ENCODE results near the gene RARRES1. TPM values are rescaled to one million over a fixed set of nuclear protein-coding genes. Genes with fewer than 3 reads are reported as not detected.

RARRES1 gene
- total and polyA plus RNA-seq, 2 experiments from 2014 or later, result 1.2 to 1.7 TPM

- TF ChIP-seq EZH2 (IDR thresholded peaks at IDR 0.05; ENCODE audit: insufficient read depth, poor library complexity, severe bottlenecking), result no peak
- TF ChIP-seq EZH2phosphoT487 (IDR thresholded peaks at IDR 0.05; ENCODE audit: insufficient read depth, low read depth), result peak; percentile 95
- DNase-seq, result peak; percentile 99
- H3F3A ChIP-seq (ENCODE audit: insufficient read depth), result peaks cover 28% of the 10 kb centered on the region
- no peak overlapping the region for H3K9ac ChIP-seq
- 0 out of 2 replicates have a peak, but pooled peaks cover 6% of the 10 kb centered on the region for H3K36me3 ChIP-seq (ENCODE audit: low read depth)
- peaks cover 48% of the 10 kb centered on the region for H3K4me1 ChIP-seq (ENCODE audit: insufficient read depth)
- no peaks in the 10 kb centered on the region for H3K27me3 ChIP-seq (replicated peaks; ENCODE audit: insufficient read depth)
- H3K9me2 ChIP-seq (ENCODE audit: insufficient read depth), result no peaks in the 10 kb centered on the region
- no peak overlapping the region for H2AFZ ChIP-seq
- in situ Hi-C loops (cut with MboI), result no loop called here
- peak overlapping the region; percentile 84 for H3K27ac ChIP-seq
- no peak overlapping the region for H3K4me3 ChIP-seq
- peaks cover 9% of the 10 kb centered on the region for H3K79me2 ChIP-seq (ENCODE audit: insufficient read depth)
- no peaks in the 10 kb centered on the region for H4K20me1 ChIP-seq (ENCODE audit: insufficient read depth)
- peak overlapping the region; percentile 58 for H3K4me2 ChIP-seq (ENCODE audit: unreplicated experiment)
- no peaks in the 10 kb centered on the region for H3K9me3 ChIP-seq (ENCODE audit: low read depth)
- 0% methylated on average over 4 of the region's 4 CpGs for WGBS, 2 experiments (ENCODE audit: low coverage in 1 of 2, low lambda C conversion rate in 2 of 2, missing lambda C conversion rate in 2 of 2)
Observed at GRCh38 chr3:158709666-158710083, 22.6 kb downstream of the RARRES1 start.

- peak overlapping the region; percentile 77 for H3K27ac ChIP-seq
- 79 to 89% methylated on average over 1 of the region's 1 CpG for WGBS, 2 experiments (ENCODE audit: low coverage in 1 of 2, low lambda C conversion rate in 2 of 2, missing lambda C conversion rate in 2 of 2)
- peak overlapping the region; percentile 33 for H3K9ac ChIP-seq
- H3K9me2 ChIP-seq (ENCODE audit: insufficient read depth), result no peaks in the 10 kb centered on the region
- no peaks in the 10 kb centered on the region for H3K27me3 ChIP-seq (replicated peaks; ENCODE audit: insufficient read depth)
- TF ChIP-seq EZH2phosphoT487 (IDR thresholded peaks at IDR 0.05; ENCODE audit: insufficient read depth, low read depth), result no peak
- TF ChIP-seq EZH2 (IDR thresholded peaks at IDR 0.05; ENCODE audit: insufficient read depth, poor library complexity, severe bottlenecking), result no peak
- peak overlapping the region; percentile 76 for H3K4me2 ChIP-seq (ENCODE audit: unreplicated experiment)
- H2AFZ ChIP-seq, result no peak overlapping the region
- in situ Hi-C loops (cut with MboI), result no loop called here
- H3K36me3 ChIP-seq (ENCODE audit: low read depth), result 0 out of 2 replicates have a peak, but pooled peaks cover 6% of the 10 kb centered on the region
- peaks cover 12% of the 10 kb centered on the region for H3K79me2 ChIP-seq (ENCODE audit: insufficient read depth)
- no peaks in the 10 kb centered on the region for H3K9me3 ChIP-seq (ENCODE audit: low read depth)
- H3F3A ChIP-seq (ENCODE audit: insufficient read depth), result peaks cover 38% of the 10 kb centered on the region
- H3K4me3 ChIP-seq, result peak overlapping the region; percentile 26
- H4K20me1 ChIP-seq (ENCODE audit: insufficient read depth), result no peaks in the 10 kb centered on the region
- peaks cover 43% of the 10 kb centered on the region for H3K4me1 ChIP-seq (ENCODE audit: insufficient read depth)
- no peak for DNase-seq
Observed at GRCh38 chr3:158703566-158703965, 28.7 kb downstream of the RARRES1 start.

GRCh38 chr3:158702815-158703481, 29.3 kb downstream of the RARRES1 start:
- 1 to 7% methylated on average over 4 of the region's 4 CpGs for WGBS, 2 experiments (ENCODE audit: low coverage in 1 of 2, low lambda C conversion rate in 2 of 2, missing lambda C conversion rate in 2 of 2)
- peak; percentile 77 for DNase-seq
- H3F3A ChIP-seq (ENCODE audit: insufficient read depth), result peaks cover 37% of the 10 kb centered on the region
- peak overlapping the region; percentile 77 for H3K27ac ChIP-seq
- no peak for TF ChIP-seq EZH2phosphoT487 (IDR thresholded peaks at IDR 0.05; ENCODE audit: insufficient read depth, low read depth)
- TF ChIP-seq EZH2 (IDR thresholded peaks at IDR 0.05; ENCODE audit: insufficient read depth, poor library complexity, severe bottlenecking), result no peak
- no peaks in the 10 kb centered on the region for H3K9me2 ChIP-seq (ENCODE audit: insufficient read depth)
- in situ Hi-C loops (cut with MboI), result no loop called here
- H4K20me1 ChIP-seq (ENCODE audit: insufficient read depth), result no peaks in the 10 kb centered on the region
- peak overlapping the region; percentile 28; the same call in 1 of the 2 replicates for H2AFZ ChIP-seq
- peaks cover 12% of the 10 kb centered on the region for H3K79me2 ChIP-seq (ENCODE audit: insufficient read depth)
- peak overlapping the region; percentile 76 for H3K4me2 ChIP-seq (ENCODE audit: unreplicated experiment)
- peaks cover 43% of the 10 kb centered on the region for H3K4me1 ChIP-seq (ENCODE audit: insufficient read depth)
- peak overlapping the region; percentile 33 for H3K9ac ChIP-seq
- H3K27me3 ChIP-seq (replicated peaks; ENCODE audit: insufficient read depth), result no peaks in the 10 kb centered on the region
- 0 out of 2 replicates have a peak, but pooled peaks cover 3% of the 10 kb centered on the region for H3K36me3 ChIP-seq (ENCODE audit: low read depth)
- H3K4me3 ChIP-seq, result peak overlapping the region; percentile 26
- H3K9me3 ChIP-seq (ENCODE audit: low read depth), result no peaks in the 10 kb centered on the region

- in situ Hi-C loops (cut with MboI), result no loop called here
- H3K9ac ChIP-seq, result no peak overlapping the region
- H3K9me2 ChIP-seq (ENCODE audit: insufficient read depth), result no peaks in the 10 kb centered on the region
- 44 to 46% methylated on average over 4 of the region's 4 CpGs for WGBS, 2 experiments (ENCODE audit: low coverage in 1 of 2, low lambda C conversion rate in 2 of 2, missing lambda C conversion rate in 2 of 2)
- peaks cover 12% of the 10 kb centered on the region for H3K79me2 ChIP-seq (ENCODE audit: insufficient read depth)
- peaks cover 49% of the 10 kb centered on the region for H3K4me1 ChIP-seq (ENCODE audit: insufficient read depth)
- H3K4me2 ChIP-seq (ENCODE audit: unreplicated experiment), result no peak overlapping the region
- no peak overlapping the region for H3K4me3 ChIP-seq
- no peaks in the 10 kb centered on the region for H3K36me3 ChIP-seq (ENCODE audit: low read depth)
- peak; percentile 68 for DNase-seq
- no peaks in the 10 kb centered on the region for H3K27me3 ChIP-seq (replicated peaks; ENCODE audit: insufficient read depth)
- H2AFZ ChIP-seq, result no peak overlapping the region
- H3F3A ChIP-seq (ENCODE audit: insufficient read depth), result peaks cover 37% of the 10 kb centered on the region
- no peak for TF ChIP-seq EZH2 (IDR thresholded peaks at IDR 0.05; ENCODE audit: insufficient read depth, poor library complexity, severe bottlenecking)
- TF ChIP-seq EZH2phosphoT487 (IDR thresholded peaks at IDR 0.05; ENCODE audit: insufficient read depth, low read depth), result no peak
- no peaks in the 10 kb centered on the region for H4K20me1 ChIP-seq (ENCODE audit: insufficient read depth)
- H3K9me3 ChIP-seq (ENCODE audit: low read depth), result no peaks in the 10 kb centered on the region
- H3K27ac ChIP-seq, result peak overlapping the region; percentile 77
Observed at GRCh38 chr3:158701420-158702065, 30.7 kb downstream of the RARRES1 start.

All from GM23248 (cell line).